ENCODE data around the gene PDE6B. TPM values are rescaled to one million over a fixed set of nuclear protein-coding genes. Genes with fewer than 3 reads are reported as not detected.

The PDE6B gene
- total RNA-seq, 1 experiment from 2014 or later, result 10.8 TPM

DNA sequence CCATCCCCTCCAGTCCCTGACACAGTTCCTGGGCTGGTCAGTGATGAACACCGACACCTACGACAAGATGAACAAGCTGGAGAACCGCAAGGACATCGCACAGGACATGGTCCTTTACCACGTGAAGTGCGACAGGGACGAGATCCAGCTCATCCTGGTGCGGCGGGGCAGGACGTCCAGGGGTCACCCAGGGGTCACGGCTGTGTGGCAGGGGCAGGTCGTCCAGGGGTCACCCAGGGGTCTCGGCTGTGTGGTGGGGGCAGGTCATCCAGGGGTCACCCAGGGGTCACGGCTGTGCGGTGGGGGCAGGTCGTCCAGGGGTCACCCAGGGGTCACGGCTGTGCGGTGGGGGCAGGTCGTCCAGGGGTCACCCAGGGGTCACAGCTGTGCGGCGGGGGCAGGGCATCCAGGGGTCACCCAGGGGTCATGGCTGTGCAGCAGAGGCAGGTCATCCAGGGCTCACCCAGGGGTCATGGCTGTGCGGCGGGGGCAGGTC lies 32.0 kb downstream of the PDE6B start:
- H2BK5ac ChIP-seq (ENCODE audit: insufficient read length, low read length), result no peak overlapping the region
- peaks cover 2% of the 10 kb centered on the region for H3K23me2 ChIP-seq (ENCODE audit: insufficient read length, low read depth, low read length, poor library complexity, severe bottlenecking)
- no peaks in the 10 kb centered on the region for H3K79me1 ChIP-seq (ENCODE audit: insufficient read depth, low read depth, low read length, poor library complexity, severe bottlenecking)
- no peak overlapping the region for H4K5ac ChIP-seq (ENCODE audit: insufficient read length, low read depth, low read length)
- no peaks in the 10 kb centered on the region for H3K4me1 ChIP-seq (ENCODE audit: insufficient read depth, low read length)
- no peaks in the 10 kb centered on the region for H3K27me3 ChIP-seq (ENCODE audit: insufficient read depth, low read length)
- no peak overlapping the region for H3K56ac ChIP-seq (ENCODE audit: insufficient read length, low read depth, low read length)
- H3K9ac ChIP-seq (ENCODE audit: extremely low read depth, insufficient read length, low read length), result no peak overlapping the region
- no peak overlapping the region for H3K27ac ChIP-seq (ENCODE audit: insufficient read length, low read depth, low read length)
- H2BK12ac ChIP-seq (ENCODE audit: insufficient read length, low read depth, low read length), result no peak overlapping the region
- H2BK15ac ChIP-seq (ENCODE audit: low read depth, low read length), result no peak overlapping the region
- no peaks in the 10 kb centered on the region for H3K9me3 ChIP-seq (ENCODE audit: control insufficient read depth, low read depth, low read length)
- H3T11ph ChIP-seq (ENCODE audit: low read length), result no peak overlapping the region
- H3K4me2 ChIP-seq (ENCODE audit: insufficient read depth, insufficient read length, low read length), result no peak overlapping the region
- H4K8ac ChIP-seq (replicated peaks; ENCODE audit: insufficient read length, low read depth, low read length), result no peak overlapping the region
- no peak overlapping the region for H2BK120ac ChIP-seq (ENCODE audit: low read depth, low read length, poor library complexity, severe bottlenecking)
- H2AFZ ChIP-seq (ENCODE audit: low read length), result no peak overlapping the region
- no peak overlapping the region for H3K18ac ChIP-seq (ENCODE audit: insufficient read length, low read depth, low read length)
- H2AK5ac ChIP-seq (ENCODE audit: insufficient read length, low read length), result no peak overlapping the region
- Mint-ChIP-seq H3K27ac (no peak overlapping the region), H3K36me3 (ENCODE audit: insufficient read depth in 1 of 3, low read depth in 3 of 3) (peaks cover 0 to 2% (median 0%) of the 10 kb centered on the region in 3 experiments; a peak in 4 of 7 replicates), H3K4me3 (no peak overlapping the region), H3K4me1 (no peaks in the 10 kb centered on the region), H3K9me3 (no peaks in the 10 kb centered on the region; a peak in 1 of 5 replicates), H3K27me3 (ENCODE audit: low read depth) (peaks cover 2% of the 10 kb centered on the region)
- no peaks in the 10 kb centered on the region for H3K79me2 ChIP-seq (ENCODE audit: insufficient read depth, low read length)
- H3K4ac ChIP-seq (ENCODE audit: low read depth, low read length), result no peak overlapping the region
- H4K20me1 ChIP-seq (ENCODE audit: control insufficient read depth, insufficient read depth, insufficient read length), result no peaks in the 10 kb centered on the region
- WGBS (ENCODE audit: extremely low coverage, insufficient read length, low lambda C conversion rate), result no CpG with 5 or more reads among the region's 23 CpGs
- no peak overlapping the region for H2BK20ac ChIP-seq (ENCODE audit: low read depth, low read length, poor library complexity, severe bottlenecking)
- no peak overlapping the region for H3K23ac ChIP-seq (ENCODE audit: insufficient read length, low read depth, low read length)
- DNase-seq, result peak; percentile 20
- H4K91ac ChIP-seq (ENCODE audit: insufficient read length, low read depth, low read length), result no peak overlapping the region
- TF ChIP-seq, protein P1, sequence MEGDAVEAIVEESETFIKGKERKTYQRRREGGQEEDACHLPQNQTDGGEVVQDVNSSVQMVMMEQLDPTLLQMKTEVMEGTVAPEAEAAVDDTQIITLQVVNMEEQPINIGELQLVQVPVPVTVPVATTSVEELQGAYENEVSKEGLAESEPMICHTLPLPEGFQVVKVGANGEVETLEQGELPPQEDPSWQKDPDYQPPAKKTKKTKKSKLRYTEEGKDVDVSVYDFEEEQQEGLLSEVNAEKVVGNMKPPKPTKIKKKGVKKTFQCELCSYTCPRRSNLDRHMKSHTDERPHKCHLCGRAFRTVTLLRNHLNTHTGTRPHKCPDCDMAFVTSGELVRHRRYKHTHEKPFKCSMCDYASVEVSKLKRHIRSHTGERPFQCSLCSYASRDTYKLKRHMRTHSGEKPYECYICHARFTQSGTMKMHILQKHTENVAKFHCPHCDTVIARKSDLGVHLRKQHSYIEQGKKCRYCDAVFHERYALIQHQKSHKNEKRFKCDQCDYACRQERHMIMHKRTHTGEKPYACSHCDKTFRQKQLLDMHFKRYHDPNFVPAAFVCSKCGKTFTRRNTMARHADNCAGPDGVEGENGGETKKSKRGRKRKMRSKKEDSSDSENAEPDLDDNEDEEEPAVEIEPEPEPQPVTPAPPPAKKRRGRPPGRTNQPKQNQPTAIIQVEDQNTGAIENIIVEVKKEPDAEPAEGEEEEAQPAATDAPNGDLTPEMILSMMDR (conservative IDR thresholded peaks at IDR 0.05), result no peak
- H3K14ac ChIP-seq (ENCODE audit: insufficient read depth, low read length), result no peak overlapping the region

Measured in H9 (cell line).